Measurements from ENCODE around the gene PPP1CA.

Gene PPP1CA

GRCh38 chr11:67421430-67422031 is 19.9 kb upstream of the PPP1CA start:
- Histone ChIP-seq H3K36me3 (ENCODE audit: control insufficient read depth, insufficient read depth, low read length) (no peaks in the 10 kb centered on the region), H3K9me3 (ENCODE audit: control insufficient read depth, low read length) (no peaks in the 10 kb centered on the region), H3K4me1 (ENCODE audit: control insufficient read depth, insufficient read depth, low read length, poor library complexity, severe bottlenecking) (peaks cover 7% of the 10 kb centered on the region), H3K27ac (ENCODE audit: low read depth, low read length, severe bottlenecking) (no peak overlapping the region), H3K4me3 (ENCODE audit: extremely low read depth, insufficient read depth, low read length, poor library complexity, severe bottlenecking) (peak overlapping the region; percentile 41)
- 77 to 80% methylated on average over 19 of the region's 22 CpGs for WGBS, 2 experiments (ENCODE audit: insufficient coverage in 2 of 2)

GRCh38 chr11:67420646-67421429 is 19.2 kb upstream of the PPP1CA start:
- no peaks in the 10 kb centered on the region for H3K36me3 ChIP-seq (ENCODE audit: control insufficient read depth, insufficient read depth, low read length)
- peaks cover 7% of the 10 kb centered on the region for H3K4me1 ChIP-seq (ENCODE audit: control insufficient read depth, insufficient read depth, low read length, poor library complexity, severe bottlenecking)
- WGBS, 2 experiments (ENCODE audit: insufficient coverage in 2 of 2): 1 to 2% methylated on average over 70 to 76 of the region's 97 CpGs
- peak overlapping the region; percentile 41 for H3K27ac ChIP-seq (ENCODE audit: low read depth, low read length, severe bottlenecking)
- no peaks in the 10 kb centered on the region for H3K9me3 ChIP-seq (ENCODE audit: control insufficient read depth, low read length)
- peak overlapping the region; percentile 41 for H3K4me3 ChIP-seq (ENCODE audit: extremely low read depth, insufficient read depth, low read length, poor library complexity, severe bottlenecking)

- Histone ChIP-seq H3K9me3 (ENCODE audit: control insufficient read depth, low read length) (no peaks in the 10 kb centered on the region), H3K4me1 (ENCODE audit: control insufficient read depth, insufficient read depth, low read length, poor library complexity, severe bottlenecking) (peaks cover 7% of the 10 kb centered on the region), H3K36me3 (ENCODE audit: control insufficient read depth, insufficient read depth, low read length) (no peaks in the 10 kb centered on the region), H3K27ac (ENCODE audit: low read depth, low read length, severe bottlenecking) (no peak overlapping the region), H3K4me3 (ENCODE audit: extremely low read depth, insufficient read depth, low read length, poor library complexity, severe bottlenecking) (peak overlapping the region; percentile 41)
- 48 to 57% methylated on average over 10 to 13 of the region's 15 CpGs for WGBS, 2 experiments (ENCODE audit: insufficient coverage in 2 of 2)
Observed at GRCh38 chr11:67420147-67420645, 18.5 kb upstream of the PPP1CA start.

DNA sequence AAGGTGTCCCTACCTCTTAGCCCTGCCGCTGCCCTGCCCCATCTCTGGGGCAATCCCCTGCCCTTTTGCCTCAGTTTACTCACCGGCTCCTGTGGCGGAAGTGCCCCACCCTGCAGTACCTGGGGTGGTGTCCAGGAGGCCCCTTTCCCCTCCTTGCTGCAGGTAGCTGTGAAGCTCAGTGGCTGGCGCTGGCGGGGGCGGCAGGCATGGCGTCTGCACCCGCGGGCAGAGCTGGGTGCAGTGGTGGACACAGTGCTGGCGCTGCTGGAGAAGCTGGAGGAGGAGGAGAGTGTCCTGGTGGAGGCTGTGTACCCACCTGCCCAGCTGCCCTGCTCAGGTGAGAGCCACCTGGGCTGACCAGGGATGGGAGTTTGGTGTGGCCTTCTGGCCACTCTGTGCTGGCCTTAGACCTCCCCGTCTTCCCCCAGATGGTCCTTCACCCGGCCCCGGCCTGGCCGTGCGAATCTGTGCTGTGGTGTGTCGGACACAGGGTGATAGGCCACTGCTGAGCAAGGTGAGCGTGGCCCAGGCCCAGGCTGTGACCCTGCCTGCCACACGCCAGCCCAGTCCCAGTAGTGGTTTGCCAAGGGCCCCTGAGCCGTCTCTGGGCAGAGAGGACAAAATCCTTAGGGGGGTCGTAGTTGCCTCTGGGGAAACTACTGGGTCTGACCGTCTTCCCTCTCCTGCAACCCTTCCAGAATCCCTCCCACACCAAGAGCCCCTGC is 17.8 kb upstream of the PPP1CA start:
- Histone ChIP-seq H3K36me3 (ENCODE audit: control insufficient read depth, insufficient read depth, low read length) (no peaks in the 10 kb centered on the region), H3K4me1 (ENCODE audit: control insufficient read depth, insufficient read depth, low read length, poor library complexity, severe bottlenecking) (peaks cover 7% of the 10 kb centered on the region), H3K4me3 (ENCODE audit: extremely low read depth, insufficient read depth, low read length, poor library complexity, severe bottlenecking) (no peak overlapping the region), H3K27ac (ENCODE audit: low read depth, low read length, severe bottlenecking) (no peak overlapping the region), H3K9me3 (ENCODE audit: control insufficient read depth, low read length) (no peaks in the 10 kb centered on the region)
- 96 to 97% methylated on average over 14 to 16 of the region's 21 CpGs for WGBS, 2 experiments (ENCODE audit: insufficient coverage in 2 of 2)

GRCh38 chr11:67418476-67419281 is 17.0 kb upstream of the PPP1CA start:
- Histone ChIP-seq H3K36me3 (ENCODE audit: control insufficient read depth, insufficient read depth, low read length) (no peaks in the 10 kb centered on the region), H3K27ac (ENCODE audit: low read depth, low read length, severe bottlenecking) (no peak overlapping the region), H3K4me3 (ENCODE audit: extremely low read depth, insufficient read depth, low read length, poor library complexity, severe bottlenecking) (no peak overlapping the region), H3K9me3 (ENCODE audit: control insufficient read depth, low read length) (no peaks in the 10 kb centered on the region), H3K4me1 (ENCODE audit: control insufficient read depth, insufficient read depth, low read length, poor library complexity, severe bottlenecking) (peaks cover 7% of the 10 kb centered on the region)
- 92 to 96% methylated on average over 19 to 26 of the region's 26 CpGs for WGBS, 2 experiments (ENCODE audit: insufficient coverage in 2 of 2)

DNA sequence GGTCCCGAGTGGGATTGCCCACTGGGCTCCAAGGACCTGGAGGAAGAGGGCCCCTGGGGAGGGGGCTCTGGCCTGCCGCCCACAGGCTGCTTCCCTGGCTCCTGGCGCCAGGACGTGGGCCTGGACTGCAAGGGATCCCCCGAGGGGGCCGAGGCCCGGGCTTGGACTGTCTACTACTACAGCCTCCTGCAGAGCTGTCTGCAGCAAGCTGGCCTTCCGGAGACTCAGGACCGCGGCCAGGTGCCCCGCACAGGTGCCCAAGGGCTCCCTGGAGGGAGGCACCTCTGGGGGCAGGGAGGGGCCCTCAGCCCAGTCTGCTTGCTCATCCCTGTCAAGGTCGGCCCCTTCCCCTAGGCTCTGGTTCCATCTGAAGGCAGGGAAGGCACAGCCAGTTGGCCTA is 15.8 kb upstream of the PPP1CA start:
- no peak overlapping the region for H3K27ac ChIP-seq (ENCODE audit: low read depth, low read length, severe bottlenecking)
- H3K9me3 ChIP-seq (ENCODE audit: control insufficient read depth, low read length): no peaks in the 10 kb centered on the region
- peaks cover 10% of the 10 kb centered on the region for H3K4me1 ChIP-seq (ENCODE audit: control insufficient read depth, insufficient read depth, low read length, poor library complexity, severe bottlenecking)
- H3K36me3 ChIP-seq (ENCODE audit: control insufficient read depth, insufficient read depth, low read length): no peaks in the 10 kb centered on the region
- no peak overlapping the region for H3K4me3 ChIP-seq (ENCODE audit: extremely low read depth, insufficient read depth, low read length, poor library complexity, severe bottlenecking)
- WGBS, 2 experiments (ENCODE audit: insufficient coverage in 2 of 2): 92 to 93% methylated on average over 8 to 12 of the region's 12 CpGs

GRCh38 chr11:67416416-67417335 is 15.0 kb upstream of the PPP1CA start:
- Histone ChIP-seq H3K4me1 (ENCODE audit: control insufficient read depth, insufficient read depth, low read length, poor library complexity, severe bottlenecking) (peaks cover 10% of the 10 kb centered on the region), H3K4me3 (ENCODE audit: extremely low read depth, insufficient read depth, low read length, poor library complexity, severe bottlenecking) (no peak overlapping the region), H3K36me3 (ENCODE audit: control insufficient read depth, insufficient read depth, low read length) (no peaks in the 10 kb centered on the region), H3K9me3 (ENCODE audit: control insufficient read depth, low read length) (no peaks in the 10 kb centered on the region), H3K27ac (ENCODE audit: low read depth, low read length, severe bottlenecking) (no peak overlapping the region)
- WGBS, 2 experiments (ENCODE audit: insufficient coverage in 2 of 2): 84 to 85% methylated on average over 17 to 21 of the region's 21 CpGs

- WGBS, 2 experiments (ENCODE audit: insufficient coverage in 2 of 2): 8 to 11% methylated on average over 25 to 38 of the region's 67 CpGs
- Histone ChIP-seq H3K27ac (ENCODE audit: low read depth, low read length, severe bottlenecking) (no peak within 1 kb of the TSS), H3K9me3 (ENCODE audit: control insufficient read depth, low read length) (no peaks in the 10 kb centered on the region), H3K4me3 (ENCODE audit: extremely low read depth, insufficient read depth, low read length, poor library complexity, severe bottlenecking) (no peak within 1 kb of the TSS), H3K36me3 (ENCODE audit: control insufficient read depth, insufficient read depth, low read length) (no peaks in the 10 kb centered on the region), H3K4me1 (ENCODE audit: control insufficient read depth, insufficient read depth, low read length, poor library complexity, severe bottlenecking) (peaks cover 10% of the 10 kb centered on the region)
Observed at GRCh38 chr11:67415501-67416304, 14.0 kb upstream of the PPP1CA start, which contains the start of gene CARNS1. Gene CARNS1 (plus strand): TSS chr11:67415678. CDS start chr11:67416200, 522 bp downstream.

- Histone ChIP-seq H3K4me1 (ENCODE audit: control insufficient read depth, insufficient read depth, low read length, poor library complexity, severe bottlenecking) (peaks cover 3% of the 10 kb centered on the region), H3K36me3 (ENCODE audit: control insufficient read depth, insufficient read depth, low read length) (no peaks in the 10 kb centered on the region), H3K4me3 (ENCODE audit: extremely low read depth, insufficient read depth, low read length, poor library complexity, severe bottlenecking) (no peak overlapping the region), H3K9me3 (ENCODE audit: control insufficient read depth, low read length) (no peaks in the 10 kb centered on the region), H3K27ac (ENCODE audit: low read depth, low read length, severe bottlenecking) (no peak overlapping the region)
- WGBS, 2 experiments (ENCODE audit: insufficient coverage in 2 of 2): 80 to 92% methylated on average over 1 of the region's 2 CpGs
Observed at GRCh38 chr11:67413266-67413849, 11.7 kb upstream of the PPP1CA start.
